Measurements from ENCODE around the gene TSPAN11.

The TSPAN11 gene

DNA sequence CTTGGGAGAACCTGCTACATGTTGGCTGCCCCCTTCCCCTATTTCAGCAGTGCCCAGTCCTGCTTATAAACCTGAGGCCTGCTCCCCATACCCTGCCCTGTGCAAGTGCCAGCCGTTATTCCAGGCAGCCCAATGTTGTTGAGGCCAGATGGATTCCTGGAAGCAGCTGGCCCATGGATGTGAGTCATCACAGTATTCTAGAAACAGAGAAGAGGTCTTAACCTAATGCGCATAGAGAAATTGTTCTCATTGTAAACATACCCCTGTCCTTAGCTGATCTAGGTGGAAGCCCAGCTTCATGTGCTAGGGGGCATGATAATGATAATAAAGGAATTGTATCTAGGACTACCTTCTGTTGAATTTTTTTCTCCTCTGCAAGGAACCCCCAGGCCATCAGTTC, 69.7 kb downstream of the TSPAN11 start:
- no peak overlapping the region for H3K4ac ChIP-seq (ENCODE audit: low read length)
- no peak overlapping the region for H4K91ac ChIP-seq (ENCODE audit: low read depth, low read length, poor library complexity)
- H3K27ac ChIP-seq (replicated peaks; ENCODE audit: low read length), result no peak overlapping the region
- H4K8ac ChIP-seq (ENCODE audit: low read depth, low read length), result no peak overlapping the region
- no CpG with 5 or more reads among the region's 2 CpGs for WGBS, 2 donors (ENCODE audit: extremely low coverage in 2 of 2, insufficient read length in 2 of 2, insufficient replicate concordance in 1 of 2)
- H3K9me3 ChIP-seq (replicated peaks in 1 of 2; ENCODE audit: control insufficient read depth in 2 of 2, insufficient read depth in 1 of 2, low read depth in 1 of 2, low read length in 2 of 2), result no peaks in the 10 kb centered on the region
- no peaks in the 10 kb centered on the region for H3K79me1 ChIP-seq (ENCODE audit: low read depth, low read length)
- peaks cover 0 to 2% of the 10 kb centered on the region in 2 donors for H3K4me1 ChIP-seq (ENCODE audit: control insufficient read depth in 2 of 2, insufficient read depth in 1 of 2, low read depth in 1 of 2, low read length in 2 of 2)
- DNase-seq (ENCODE audit: low spot score), result no peak
- H3K23ac ChIP-seq (ENCODE audit: low read depth, low read length, poor library complexity), result no peak overlapping the region
- no peak overlapping the region for H2BK5ac ChIP-seq (ENCODE audit: low read length)
- H2AK5ac ChIP-seq (ENCODE audit: low read depth, low read length), result no peak overlapping the region
- no peak overlapping the region for H3K4me3 ChIP-seq (ENCODE audit: low read length in 2 of 2)
- H2BK120ac ChIP-seq (ENCODE audit: low read depth, low read length), result no peak overlapping the region
- no peaks in the 10 kb centered on the region for H3K36me3 ChIP-seq (replicated peaks in 1 of 2; ENCODE audit: control insufficient read depth in 2 of 2, insufficient read depth in 2 of 2, low read length in 2 of 2)
- no peak overlapping the region for H2AFZ ChIP-seq (ENCODE audit: low read length)
- H2BK12ac ChIP-seq (ENCODE audit: low read length), result no peak overlapping the region
- no peak overlapping the region for H2BK15ac ChIP-seq (ENCODE audit: low read length)
- no peak overlapping the region for H3K14ac ChIP-seq (ENCODE audit: low read length)
- H3K27me3 ChIP-seq (ENCODE audit: control insufficient read depth in 3 of 3, insufficient read depth in 3 of 3, low read depth in 1 of 3, low read length in 3 of 3), result no peaks in the 10 kb centered on the region
- H3K18ac ChIP-seq (ENCODE audit: low read length), result no peak overlapping the region
- H3K9ac ChIP-seq (ENCODE audit: low read depth, low read length, poor library complexity), result no peak overlapping the region
- no peak overlapping the region for H3K4me2 ChIP-seq (ENCODE audit: insufficient read depth, low read length, poor library complexity, severe bottlenecking)

GRCh38 chr12:30996752-30997151, 70.2 kb downstream of the TSPAN11 start:
- H3K4me1 ChIP-seq (ENCODE audit: control insufficient read depth in 2 of 2, insufficient read depth in 1 of 2, low read depth in 1 of 2, low read length in 2 of 2), result peaks cover 0 to 2% of the 10 kb centered on the region in 2 donors
- DNase-seq (ENCODE audit: low spot score), result no peak
- no peak overlapping the region for H3K23ac ChIP-seq (ENCODE audit: low read depth, low read length, poor library complexity)
- H2BK120ac ChIP-seq (ENCODE audit: low read depth, low read length), result no peak overlapping the region
- no peak overlapping the region for H2AK5ac ChIP-seq (ENCODE audit: low read depth, low read length)
- no peak overlapping the region for H3K4me2 ChIP-seq (ENCODE audit: insufficient read depth, low read length, poor library complexity, severe bottlenecking)
- H2AFZ ChIP-seq (ENCODE audit: low read length), result no peak overlapping the region
- H3K18ac ChIP-seq (ENCODE audit: low read length), result no peak overlapping the region
- no peak overlapping the region for H3K9ac ChIP-seq (ENCODE audit: low read depth, low read length, poor library complexity)
- no peak overlapping the region for H2BK12ac ChIP-seq (ENCODE audit: low read length)
- no peak overlapping the region for H4K8ac ChIP-seq (ENCODE audit: low read depth, low read length)
- no peaks in the 10 kb centered on the region for H3K79me1 ChIP-seq (ENCODE audit: low read depth, low read length)
- no peaks in the 10 kb centered on the region for H3K9me3 ChIP-seq (replicated peaks in 1 of 2; ENCODE audit: control insufficient read depth in 2 of 2, insufficient read depth in 1 of 2, low read depth in 1 of 2, low read length in 2 of 2)
- no peak overlapping the region for H3K27ac ChIP-seq (replicated peaks; ENCODE audit: low read length)
- H3K36me3 ChIP-seq (replicated peaks in 1 of 2; ENCODE audit: control insufficient read depth in 2 of 2, insufficient read depth in 2 of 2, low read length in 2 of 2), result no peaks in the 10 kb centered on the region
- no peaks in the 10 kb centered on the region for H3K27me3 ChIP-seq (ENCODE audit: control insufficient read depth in 3 of 3, insufficient read depth in 3 of 3, low read depth in 1 of 3, low read length in 3 of 3)
- H3K14ac ChIP-seq (ENCODE audit: low read length), result no peak overlapping the region
- no peak overlapping the region for H2BK5ac ChIP-seq (ENCODE audit: low read length)
- no peak overlapping the region for H2BK15ac ChIP-seq (ENCODE audit: low read length)
- no CpG with 5 or more reads among the region's 3 CpGs for WGBS, 2 donors (ENCODE audit: extremely low coverage in 2 of 2, insufficient read length in 2 of 2, insufficient replicate concordance in 1 of 2)
- H3K4ac ChIP-seq (ENCODE audit: low read length), result no peak overlapping the region
- no peak overlapping the region for H4K91ac ChIP-seq (ENCODE audit: low read depth, low read length, poor library complexity)
- H3K4me3 ChIP-seq (ENCODE audit: low read length in 2 of 2), result no peak overlapping the region

- Histone ChIP-seq H3K36me3 (replicated peaks in 1 of 2; ENCODE audit: control insufficient read depth in 2 of 2, insufficient read depth in 2 of 2, low read length in 2 of 2) (no peaks in the 10 kb centered on the region), H2AK5ac (ENCODE audit: low read depth, low read length) (no peak overlapping the region), H3K27me3 (ENCODE audit: control insufficient read depth in 3 of 3, insufficient read depth in 3 of 3, low read depth in 1 of 3, low read length in 3 of 3) (peaks cover 0 to 2% (median 0%) of the 10 kb centered on the region in 3 experiments), H2BK15ac (ENCODE audit: low read length) (no peak overlapping the region), H4K8ac (ENCODE audit: low read depth, low read length) (no peak overlapping the region), H2BK12ac (ENCODE audit: low read length) (no peak overlapping the region), H3K4me3 (ENCODE audit: low read length in 2 of 2) (no peak overlapping the region), H3K27ac (replicated peaks; ENCODE audit: low read length) (no peak overlapping the region), H3K9me3 (replicated peaks in 1 of 2; ENCODE audit: control insufficient read depth in 2 of 2, insufficient read depth in 1 of 2, low read depth in 1 of 2, low read length in 2 of 2) (no peaks in the 10 kb centered on the region), H3K9ac (ENCODE audit: low read depth, low read length, poor library complexity) (no peak overlapping the region), H2AFZ (ENCODE audit: low read length) (no peak overlapping the region), H2BK120ac (ENCODE audit: low read depth, low read length) (no peak overlapping the region), H4K91ac (ENCODE audit: low read depth, low read length, poor library complexity) (no peak overlapping the region), H3K18ac (ENCODE audit: low read length) (peak overlapping the region; percentile 9), H3K4me2 (ENCODE audit: insufficient read depth, low read length, poor library complexity, severe bottlenecking) (no peak overlapping the region), H3K23ac (ENCODE audit: low read depth, low read length, poor library complexity) (no peak overlapping the region), H3K4me1 (ENCODE audit: control insufficient read depth in 2 of 2, insufficient read depth in 1 of 2, low read depth in 1 of 2, low read length in 2 of 2) (peaks cover 0 to 2% of the 10 kb centered on the region in 2 donors), H3K14ac (ENCODE audit: low read length) (peak overlapping the region; percentile 87), H3K4ac (ENCODE audit: low read length) (no peak overlapping the region), H3K79me1 (ENCODE audit: low read depth, low read length) (no peaks in the 10 kb centered on the region), H2BK5ac (ENCODE audit: low read length) (no peak overlapping the region)
- DNase-seq (ENCODE audit: low spot score), result no peak
- no CpG with 5 or more reads among the region's 7 CpGs for WGBS, 2 donors (ENCODE audit: extremely low coverage in 2 of 2, insufficient read length in 2 of 2, insufficient replicate concordance in 1 of 2)
These were observed 71.3 kb downstream of the TSPAN11 start for GRCh38 chr12:30997685-30998440.

DNA sequence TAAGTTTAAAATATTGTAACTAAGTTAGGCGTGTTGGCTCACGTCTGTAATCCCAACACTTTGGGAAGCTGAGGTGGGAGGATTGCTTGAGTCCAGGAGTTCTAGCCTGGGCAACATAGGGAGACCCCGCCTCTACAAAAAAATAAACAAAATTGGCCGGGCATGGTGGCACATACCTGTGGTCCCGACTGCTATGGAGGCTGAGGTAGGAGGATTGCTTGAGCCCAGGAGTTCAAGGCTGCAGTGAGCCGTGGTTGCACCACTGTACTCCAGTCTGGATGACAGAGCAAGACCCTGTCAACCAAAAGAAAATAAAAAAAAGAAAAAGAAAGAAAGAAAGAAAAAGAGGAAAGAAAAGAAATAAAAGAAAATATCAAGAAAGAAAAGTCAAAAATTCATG, 72.5 kb downstream of the TSPAN11 start:
- H3K4me1 ChIP-seq (ENCODE audit: control insufficient read depth in 2 of 2, insufficient read depth in 1 of 2, low read depth in 1 of 2, low read length in 2 of 2), result peaks cover 0 to 2% of the 10 kb centered on the region in 2 donors
- no peak overlapping the region for H3K4me2 ChIP-seq (ENCODE audit: insufficient read depth, low read length, poor library complexity, severe bottlenecking)
- H2BK5ac ChIP-seq (ENCODE audit: low read length), result no peak overlapping the region
- no peak overlapping the region for H2BK12ac ChIP-seq (ENCODE audit: low read length)
- no peak overlapping the region for H2BK15ac ChIP-seq (ENCODE audit: low read length)
- H2AK5ac ChIP-seq (ENCODE audit: low read depth, low read length), result no peak overlapping the region
- H3K9me3 ChIP-seq (replicated peaks in 1 of 2; ENCODE audit: control insufficient read depth in 2 of 2, insufficient read depth in 1 of 2, low read depth in 1 of 2, low read length in 2 of 2), result no peaks in the 10 kb centered on the region
- no peak overlapping the region for H3K27ac ChIP-seq (replicated peaks; ENCODE audit: low read length)
- no peak overlapping the region for H3K14ac ChIP-seq (ENCODE audit: low read length)
- no peak overlapping the region for H2BK120ac ChIP-seq (ENCODE audit: low read depth, low read length)
- H4K91ac ChIP-seq (ENCODE audit: low read depth, low read length, poor library complexity), result no peak overlapping the region
- no peak overlapping the region for H4K8ac ChIP-seq (ENCODE audit: low read depth, low read length)
- no peaks in the 10 kb centered on the region for H3K36me3 ChIP-seq (replicated peaks in 1 of 2; ENCODE audit: control insufficient read depth in 2 of 2, insufficient read depth in 2 of 2, low read length in 2 of 2)
- no peak overlapping the region for H2AFZ ChIP-seq (ENCODE audit: low read length)
- no peak overlapping the region for H3K23ac ChIP-seq (ENCODE audit: low read depth, low read length, poor library complexity)
- no peaks in the 10 kb centered on the region for H3K79me1 ChIP-seq (ENCODE audit: low read depth, low read length)
- H3K4me3 ChIP-seq (ENCODE audit: low read length in 2 of 2), result no peak overlapping the region
- no peak for DNase-seq (ENCODE audit: low spot score)
- no peak overlapping the region for H3K4ac ChIP-seq (ENCODE audit: low read length)
- H3K9ac ChIP-seq (ENCODE audit: low read depth, low read length, poor library complexity), result no peak overlapping the region
- H3K18ac ChIP-seq (ENCODE audit: low read length), result no peak overlapping the region
- no CpG with 5 or more reads among the region's 6 CpGs for WGBS, 2 donors (ENCODE audit: extremely low coverage in 2 of 2, insufficient read length in 2 of 2, insufficient replicate concordance in 1 of 2)
- peaks cover 0 to 2% (median 0%) of the 10 kb centered on the region in 3 experiments for H3K27me3 ChIP-seq (ENCODE audit: control insufficient read depth in 3 of 3, insufficient read depth in 3 of 3, low read depth in 1 of 3, low read length in 3 of 3)

All from neuronal stem cell (in vitro differentiated cells).